OCI-LY3 (cell line): ENCODE results near the gene CD59.

ENCODE experiments used
- CTCF ChIP-seq: fragments of 200-600, 300-600 bp; sonication (generic); IDR thresholded peaks from 2 replicates; pipeline ENCODE4 v1.5.1; 2014; ENCODE audit warnings: antibody characterized with exemption, low read length, low read depth
- EZH2phosphoT487 ChIP-seq: fragments of 200-600 bp; shearing (Covaris generic); IDR thresholded peaks from 2 replicates; pipeline ENCODE4 v1.6.1; 2018; ENCODE audit warnings: antibody characterized with exemption, mixed run types, low read depth

DNA sequence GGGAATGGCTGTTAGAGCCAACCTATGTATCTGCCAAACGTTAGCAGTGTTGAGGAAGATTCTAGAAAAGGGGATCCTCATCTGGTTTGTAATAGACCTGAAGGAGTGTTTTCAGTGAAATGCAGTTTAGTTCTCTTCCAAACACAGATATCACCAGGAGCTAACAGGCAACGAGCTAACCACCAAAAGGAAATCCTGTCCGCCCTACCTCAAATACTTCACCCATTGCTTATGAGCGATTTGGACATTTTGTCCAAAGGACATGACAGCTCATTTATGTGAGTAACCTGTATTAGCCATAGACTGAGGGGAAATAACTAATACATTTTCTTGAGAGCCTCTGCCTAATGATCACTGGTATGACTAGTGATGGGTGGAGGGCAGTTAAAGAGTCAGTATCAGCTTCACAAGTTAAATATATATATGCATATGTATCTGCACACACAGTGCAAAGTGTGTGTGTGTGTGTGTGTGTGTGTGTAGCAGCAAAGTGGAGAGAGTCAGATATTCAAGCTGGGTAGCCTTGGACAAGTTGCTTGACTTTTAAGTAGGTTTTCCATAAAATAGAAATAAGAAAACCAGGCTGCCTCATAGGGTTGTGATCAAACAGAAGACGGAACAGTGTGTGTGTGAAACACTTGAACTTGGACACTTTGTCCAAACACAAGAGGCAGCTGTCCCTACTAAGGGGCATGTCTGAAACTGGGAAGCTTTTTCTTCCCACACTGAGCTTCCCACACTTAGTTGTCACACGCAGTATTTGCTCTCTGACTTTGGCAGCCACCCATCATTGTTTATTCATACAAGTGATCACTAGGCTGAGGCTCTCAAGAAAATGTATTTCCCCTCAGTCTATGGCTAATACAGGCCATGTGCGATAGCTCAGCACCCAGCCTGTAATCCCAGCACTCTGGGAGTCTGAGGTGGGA lies 34.7 kb downstream of the CD59 start:
- TF ChIP-seq EZH2phosphoT487, result no peak
- TF ChIP-seq CTCF, result no peak
